NCI-H446 (cell line): ENCODE results near the gene MAD1L1.
"Not testable (repeated sequence)": the region's sequence is repeated elsewhere in the genome, so short reads cannot be mapped to it uniquely, and the experiment has no call there.

Experiments used
- DNase-seq, 2 experiments: peaks; one replicate each; lab custom pipeline; 2025; lab: John Stamatoyannopoulos, UW

MAD1L1 gene

GRCh38 chr7:2066251-2066919 lies 166.4 kb downstream of the MAD1L1 start:
- no peak for DNase-seq

DNA sequence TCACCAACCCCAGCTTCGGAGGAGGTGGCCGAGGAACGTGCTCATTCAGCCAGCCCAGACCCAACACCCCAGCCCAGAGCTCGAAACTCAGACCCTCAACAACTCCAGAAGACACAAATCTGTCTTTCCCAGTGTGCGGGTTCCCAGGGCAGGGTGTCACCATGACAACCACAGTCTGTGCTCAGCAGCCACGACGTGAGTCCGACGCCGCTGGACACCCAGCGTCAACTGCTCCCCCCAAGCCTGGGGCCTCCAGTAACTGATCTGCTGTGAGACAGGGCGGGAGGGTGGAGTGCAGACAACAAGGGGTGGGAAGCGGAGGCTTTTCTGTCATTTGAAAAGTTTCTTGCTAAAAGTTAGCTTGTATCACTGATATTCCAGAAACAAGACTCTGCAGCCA lies 167.2 kb downstream of the MAD1L1 start:
- DNase-seq, result no peak

DNA sequence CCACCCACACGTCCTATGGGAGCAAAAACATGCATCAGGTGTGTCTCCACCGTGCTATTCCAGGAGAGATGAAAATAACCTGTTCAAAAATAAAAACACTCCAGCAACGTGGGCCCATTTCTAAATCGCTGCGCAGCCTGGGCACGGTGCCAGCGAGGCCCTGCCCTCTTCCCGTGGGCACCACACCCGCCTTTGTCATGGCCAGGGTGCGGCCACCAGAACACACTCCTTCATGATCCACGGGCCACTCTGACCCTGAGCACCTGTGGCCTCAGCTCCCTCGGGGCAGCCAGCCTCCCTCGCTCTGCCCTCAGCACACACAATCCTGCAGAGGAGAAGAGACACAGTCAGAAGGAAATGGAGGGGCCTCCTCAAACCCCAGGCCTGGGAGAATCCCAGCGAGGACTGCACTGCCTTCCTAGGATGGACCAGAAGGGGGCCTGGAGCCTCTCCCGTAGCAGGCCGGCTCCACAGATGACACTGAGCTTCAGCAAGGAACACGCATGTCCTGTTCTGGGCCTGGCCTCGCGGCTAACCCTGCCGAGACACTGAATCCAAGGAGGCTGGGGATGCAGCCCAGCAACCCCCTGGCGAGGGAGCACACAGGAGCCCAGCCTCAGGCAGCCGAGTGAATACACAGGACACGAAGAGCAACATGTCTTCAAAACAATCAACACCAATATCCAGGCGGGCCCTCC lies 169.0 kb downstream of the MAD1L1 start:
- no peak for DNase-seq

GRCh38 chr7:2062648-2063047 lies 170.1 kb downstream of the MAD1L1 start:
- DNase-seq, result no peak

DNA sequence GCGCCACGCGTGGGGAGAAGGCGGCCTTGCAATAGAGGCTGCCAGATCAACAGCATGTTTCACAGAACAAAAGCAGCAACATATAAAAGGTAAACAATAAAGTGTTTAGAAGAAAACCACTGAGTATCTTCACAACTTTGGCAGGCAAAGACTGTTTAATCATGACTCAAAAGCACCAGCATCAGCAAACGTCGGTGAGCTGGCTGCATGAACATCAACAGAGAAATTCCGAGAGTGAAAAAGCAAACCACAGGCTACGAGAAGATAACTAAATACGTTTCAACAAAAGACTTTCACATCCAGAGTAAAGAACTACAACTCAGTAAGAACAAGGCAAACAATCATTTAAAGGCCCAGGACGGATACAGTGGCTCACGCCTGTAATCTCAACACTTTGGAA lies 172.0 kb downstream of the MAD1L1 start:
- DNase-seq, result no peak

GRCh38 chr7:2059964-2060700 lies 172.6 kb downstream of the MAD1L1 start:
- no peak for DNase-seq

- DNase-seq, result not testable (repeated sequence)
These were observed 174.5 kb downstream of the MAD1L1 start for GRCh38 chr7:2058246-2058645.

DNA sequence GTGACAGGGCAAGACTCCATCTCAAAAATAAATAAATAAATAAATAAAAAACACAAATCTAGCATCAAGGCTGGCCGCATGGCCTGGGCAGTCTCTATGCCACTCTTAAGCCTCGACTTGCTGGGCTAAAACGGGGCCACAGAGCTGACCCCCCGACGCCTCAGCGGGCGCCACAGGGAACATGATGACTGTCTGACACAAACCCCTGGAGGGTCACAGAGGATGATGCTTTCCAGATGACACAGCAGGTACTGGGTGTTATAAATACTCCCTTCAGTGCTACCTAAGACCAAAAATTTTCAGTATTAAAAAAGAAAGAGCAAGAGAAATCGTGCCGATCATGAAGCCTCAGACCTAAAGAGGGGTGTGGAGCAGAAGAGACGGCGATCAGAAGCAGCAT lies 176.8 kb downstream of the MAD1L1 start:
- DNase-seq, result no peak

DNA sequence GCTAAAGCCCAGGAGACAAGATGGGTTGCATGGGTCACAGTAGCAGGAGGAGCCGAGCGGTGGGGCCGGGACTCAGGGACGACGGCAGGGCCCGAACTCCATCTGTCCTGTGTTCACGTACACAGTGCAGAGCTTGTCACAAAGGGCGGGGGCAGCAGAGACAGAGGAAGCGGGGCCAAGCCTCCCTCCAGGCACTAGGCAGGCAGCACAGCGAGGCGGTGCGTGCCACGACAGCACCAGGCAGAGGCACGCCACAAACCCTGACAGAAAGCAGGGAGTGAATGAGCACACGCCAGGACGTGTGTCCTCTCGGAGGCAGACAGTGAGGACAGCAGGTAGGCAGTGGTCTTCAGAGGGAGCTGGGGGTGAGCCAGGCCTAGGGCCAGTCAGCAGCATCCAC lies 177.8 kb downstream of the MAD1L1 start:
- DNase-seq, result no peak

GRCh38 chr7:2053395-2053794 lies 179.3 kb downstream of the MAD1L1 start:
- DNase-seq, result no peak

DNA sequence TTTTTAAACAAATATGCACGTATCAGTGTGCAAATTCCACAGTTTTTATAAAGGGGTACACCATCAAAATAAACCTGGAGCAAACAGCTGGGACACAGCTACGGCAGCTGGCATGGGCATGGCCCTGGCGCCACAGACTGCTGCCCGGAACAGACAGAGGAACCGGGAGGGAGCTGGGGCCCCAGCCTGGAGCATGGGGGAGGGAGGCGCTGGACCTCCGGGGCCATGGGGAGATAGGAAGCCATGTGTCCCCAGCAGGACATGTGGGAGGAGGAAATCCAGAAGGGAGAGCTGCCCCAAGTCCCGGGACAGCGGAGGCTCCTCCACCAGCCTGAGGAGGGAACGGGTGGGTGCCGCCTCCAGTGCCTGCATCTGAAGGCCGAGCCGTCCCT lies 180.1 kb downstream of the MAD1L1 start:
- no peak for DNase-seq

GRCh38 chr7:2051707-2052656 lies 180.8 kb downstream of the MAD1L1 start:
- DNase-seq, result no peak

GRCh38 chr7:2050511-2050866 lies 182.3 kb downstream of the MAD1L1 start:
- DNase-seq, result no peak

DNA sequence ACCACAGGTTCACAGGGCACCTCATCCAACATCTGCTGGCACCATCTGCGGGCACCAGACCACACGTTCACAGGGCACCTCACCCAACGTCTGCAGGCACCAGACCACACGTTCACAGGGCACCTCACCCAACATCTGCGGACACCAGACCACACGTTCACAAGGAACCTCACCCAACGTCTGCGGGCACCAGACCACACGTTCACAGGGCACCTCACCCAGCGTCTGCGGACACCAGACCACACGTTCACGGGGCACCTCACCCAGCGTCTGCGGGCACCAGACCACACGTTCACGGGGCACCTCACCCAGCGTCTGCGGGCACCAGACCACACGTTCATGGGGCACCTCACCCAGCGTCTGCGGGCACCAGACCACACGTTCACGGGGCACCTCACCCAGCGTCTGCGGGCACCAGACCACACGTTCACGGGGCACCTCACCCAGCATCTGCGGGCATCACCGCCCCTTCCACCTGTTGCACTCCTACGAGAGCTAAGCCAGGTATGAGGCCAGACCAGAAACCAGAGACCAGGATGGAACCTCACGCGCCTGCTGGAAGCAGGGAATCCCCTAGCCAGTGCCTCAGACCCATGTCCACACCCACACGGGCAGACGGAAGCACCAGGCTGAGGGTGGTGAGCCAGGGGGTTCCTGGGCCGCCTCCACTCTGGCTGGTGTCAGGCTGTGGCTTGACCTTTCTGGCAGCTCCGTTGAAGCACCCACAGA lies 182.8 kb downstream of the MAD1L1 start:
- DNase-seq, result no peak

DNA sequence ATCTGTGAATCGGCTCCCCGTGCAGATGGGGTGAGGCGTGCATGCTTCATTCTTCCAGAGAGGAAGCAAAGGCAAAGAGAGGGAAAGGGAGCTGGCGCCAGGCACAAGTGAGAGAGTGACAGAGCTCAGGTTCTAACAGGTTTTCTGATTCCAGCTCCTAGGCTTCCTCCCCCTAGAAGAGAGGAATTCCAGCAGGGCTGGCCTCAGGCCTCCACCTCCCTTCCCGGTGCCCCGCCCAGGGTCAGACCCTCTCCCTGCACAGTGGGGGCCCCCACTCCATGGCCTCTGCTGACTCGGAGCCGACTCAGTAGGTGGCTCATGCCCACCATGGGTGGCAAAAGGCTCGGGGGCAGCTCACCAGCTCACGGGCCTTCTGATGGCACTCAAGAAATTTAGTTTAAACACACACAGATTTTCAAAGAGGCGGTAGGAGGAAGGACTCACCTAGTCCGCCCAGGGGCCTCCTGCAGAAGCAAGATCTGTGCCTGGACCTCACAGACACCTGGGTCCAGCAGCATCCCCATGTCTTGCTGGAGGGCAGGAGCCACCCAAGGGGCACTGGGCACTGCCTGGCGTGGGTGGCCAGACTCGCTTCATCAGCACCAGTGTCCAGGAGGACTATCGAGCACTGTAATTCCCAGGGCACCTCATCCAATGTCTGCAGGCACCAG lies 183.5 kb downstream of the MAD1L1 start:
- no peak for DNase-seq

DNA sequence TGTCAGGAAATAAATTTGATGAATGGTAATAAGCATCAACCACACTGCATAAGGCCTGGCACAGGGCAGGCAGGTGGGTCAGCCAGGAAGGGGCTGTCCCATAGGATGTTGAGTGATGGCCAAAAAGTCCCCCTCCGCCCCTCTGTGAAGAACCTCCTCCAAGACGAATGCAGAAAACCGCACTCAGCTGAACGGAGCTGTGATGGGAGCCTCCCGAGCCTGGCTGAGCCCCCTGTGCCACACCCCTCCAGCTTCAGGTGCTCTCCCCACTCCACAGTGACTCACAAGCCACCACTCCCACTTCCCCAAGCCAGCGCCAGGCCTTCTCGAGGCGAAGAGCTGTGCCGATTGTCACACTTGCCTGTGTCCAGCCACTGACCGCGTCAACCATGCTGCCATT lies 184.2 kb downstream of the MAD1L1 start:
- no peak for DNase-seq

DNA sequence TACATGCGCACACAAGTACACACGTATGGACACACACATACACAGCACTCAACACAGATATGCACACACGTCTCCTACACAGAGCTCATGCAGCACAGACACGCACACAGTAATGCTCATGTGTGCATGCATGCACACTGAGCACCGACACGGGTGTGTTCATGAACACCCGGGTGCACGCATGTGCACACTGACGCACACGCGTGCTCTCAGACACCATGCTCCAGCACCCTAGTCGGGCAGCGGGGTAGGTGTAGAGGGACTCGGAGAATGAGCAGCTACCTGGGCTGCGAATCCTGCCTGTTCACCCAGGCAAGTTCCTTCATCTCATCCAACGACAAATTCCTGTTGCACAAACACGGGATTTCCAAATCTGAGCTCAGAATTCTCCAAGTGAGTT lies 184.7 kb downstream of the MAD1L1 start:
- DNase-seq, result no peak

GRCh38 chr7:2046581-2047565 lies 185.9 kb downstream of the MAD1L1 start:
- DNase-seq, result no peak

- DNase-seq, result no peak
These were observed 187.0 kb downstream of the MAD1L1 start for GRCh38 chr7:2045559-2046405.
